ENCODE measurements around the gene NHERF2. TPM values are rescaled to one million over a fixed set of nuclear protein-coding genes. Genes with fewer than 3 reads are reported as not detected.
"Not testable (repeated sequence)": the region's sequence is repeated elsewhere in the genome, so short reads cannot be mapped to it uniquely, and the experiment has no call there.

Gene NHERF2
- total RNA-seq, 2 experiments from 2014 or later, result 4.0 to 5.2 TPM

DNA sequence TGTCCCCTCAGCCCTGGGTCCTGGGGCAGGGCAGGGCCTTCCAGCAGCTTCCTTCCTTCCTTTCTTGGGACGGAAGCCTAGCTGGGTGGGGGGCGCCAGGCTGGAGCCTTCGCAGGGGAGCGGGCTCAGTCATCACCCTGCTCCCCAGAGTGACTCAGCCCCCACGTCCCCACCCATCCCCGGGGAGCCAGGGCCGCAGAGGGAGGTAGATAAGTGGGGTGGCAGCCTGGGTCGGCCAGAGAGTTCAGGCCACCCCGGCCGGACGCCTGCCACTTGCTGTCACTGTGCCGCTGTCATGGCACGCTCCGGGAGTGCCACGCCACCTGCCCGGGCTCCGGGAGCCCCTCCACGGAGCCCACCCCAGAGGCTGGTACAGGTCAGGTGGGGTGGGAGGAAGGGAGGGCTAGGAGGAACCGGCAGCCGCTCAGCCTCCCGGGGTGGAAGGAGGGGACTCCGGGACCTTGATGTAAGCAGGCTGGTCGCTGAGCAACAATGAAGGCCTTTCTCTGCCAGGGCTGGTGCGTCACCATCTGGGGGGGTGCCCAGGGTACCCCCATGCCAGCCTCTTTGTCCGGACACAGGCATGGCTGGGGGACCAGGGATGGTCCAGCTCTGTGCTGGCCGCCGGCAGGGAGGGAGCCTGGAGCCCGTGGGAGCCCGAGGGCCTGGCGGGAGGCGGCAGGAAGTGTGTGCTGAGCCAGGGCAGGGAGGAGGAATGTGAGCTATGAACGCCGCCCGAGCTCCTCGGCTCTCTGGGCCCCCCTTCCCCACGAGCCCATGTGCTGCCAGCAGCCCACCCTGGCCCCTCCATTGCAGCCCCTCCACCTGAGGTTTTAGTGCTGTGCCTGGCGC is 6.6 kb downstream of the NHERF2 start:
- ChIA-PET CTCF (no interaction called here), POLR2A (no interaction called here)

DNA sequence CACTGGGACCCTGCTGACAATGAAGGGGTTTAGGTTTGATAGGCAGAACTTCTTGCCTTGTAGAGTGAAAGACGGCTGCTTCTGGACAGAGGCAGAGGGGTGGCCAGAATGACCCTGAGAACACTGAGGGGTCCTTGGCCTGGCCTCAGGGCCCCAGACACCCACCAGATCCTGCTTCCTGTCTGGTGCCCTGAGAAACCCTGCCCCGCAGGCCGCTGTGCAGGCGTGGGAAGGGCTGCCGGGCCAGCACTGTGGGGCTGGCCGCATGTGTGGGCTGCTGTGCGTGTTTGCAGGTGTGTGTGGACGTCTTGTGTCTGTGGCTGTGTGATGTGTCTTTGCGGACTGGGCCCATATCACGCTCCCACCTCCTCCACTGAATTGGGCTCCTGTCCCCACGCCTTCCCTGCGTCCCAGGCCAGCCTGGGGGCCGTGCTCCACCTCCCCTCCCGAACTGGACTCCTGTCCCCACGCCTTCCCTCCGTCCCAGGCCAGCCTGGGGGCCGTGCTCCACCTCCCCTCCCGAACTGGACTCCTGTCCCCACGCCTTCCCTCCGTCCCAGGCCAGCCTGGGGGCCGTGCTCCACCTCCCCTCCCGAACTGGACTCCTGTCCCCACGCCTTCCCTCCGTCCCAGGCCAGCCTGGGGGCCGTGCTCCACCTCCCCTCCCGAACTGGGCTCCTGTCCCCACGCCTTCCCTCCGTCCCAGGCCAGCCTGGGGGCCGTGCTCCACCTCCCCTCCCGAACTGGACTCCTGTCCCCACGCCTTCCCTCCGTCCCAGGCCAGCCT is 7.4 kb downstream of the NHERF2 start:
- POLR2A ChIA-PET, CTCF ChIA-PET: not testable (repeated sequence)

- ChIA-PET CTCF (no interaction called here), POLR2A (no interaction called here)
Measured at GRCh38 chr16:2034696-2035430, 8.2 kb downstream of the NHERF2 start.

DNA sequence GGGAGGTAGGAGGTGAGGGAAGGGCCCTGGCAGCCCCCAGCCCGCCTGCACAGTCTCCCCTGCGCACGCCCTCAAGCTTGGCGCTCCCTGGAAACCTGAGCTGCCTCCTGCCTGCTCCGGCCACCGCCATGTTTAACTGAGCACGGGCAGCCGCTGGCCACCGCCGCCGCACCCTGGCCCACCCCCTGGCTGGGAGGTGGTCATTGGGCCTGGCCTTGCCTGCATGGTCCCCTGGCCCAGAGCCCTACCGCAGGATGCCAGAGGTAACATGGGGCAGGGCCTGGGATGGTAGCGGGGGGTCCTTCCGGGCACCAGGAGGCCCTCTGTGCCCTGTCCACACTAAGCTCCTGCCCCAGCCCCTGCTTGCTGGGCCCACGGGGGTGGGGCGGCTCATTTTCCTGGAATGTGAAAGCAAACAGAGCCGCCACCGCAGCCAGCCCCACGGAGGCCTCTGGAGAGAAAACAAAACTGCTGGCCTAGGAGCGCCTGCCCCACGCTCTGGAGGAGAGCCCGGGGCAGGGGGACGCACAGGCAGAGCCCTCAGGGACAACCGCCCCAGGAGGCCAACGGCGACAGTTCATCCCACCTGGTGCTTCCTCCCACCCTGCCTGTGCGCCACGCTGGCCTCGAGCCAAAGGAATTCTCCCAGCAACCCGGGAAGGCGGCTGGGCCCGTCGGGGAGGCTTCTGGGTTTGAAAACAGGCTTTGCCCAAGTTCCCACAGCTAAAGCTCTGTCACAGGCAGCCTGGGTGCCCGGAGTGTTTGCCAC is 8.9 kb downstream of the NHERF2 start:
- ChIA-PET CTCF (no interaction called here), POLR2A (no interaction called here)

DNA sequence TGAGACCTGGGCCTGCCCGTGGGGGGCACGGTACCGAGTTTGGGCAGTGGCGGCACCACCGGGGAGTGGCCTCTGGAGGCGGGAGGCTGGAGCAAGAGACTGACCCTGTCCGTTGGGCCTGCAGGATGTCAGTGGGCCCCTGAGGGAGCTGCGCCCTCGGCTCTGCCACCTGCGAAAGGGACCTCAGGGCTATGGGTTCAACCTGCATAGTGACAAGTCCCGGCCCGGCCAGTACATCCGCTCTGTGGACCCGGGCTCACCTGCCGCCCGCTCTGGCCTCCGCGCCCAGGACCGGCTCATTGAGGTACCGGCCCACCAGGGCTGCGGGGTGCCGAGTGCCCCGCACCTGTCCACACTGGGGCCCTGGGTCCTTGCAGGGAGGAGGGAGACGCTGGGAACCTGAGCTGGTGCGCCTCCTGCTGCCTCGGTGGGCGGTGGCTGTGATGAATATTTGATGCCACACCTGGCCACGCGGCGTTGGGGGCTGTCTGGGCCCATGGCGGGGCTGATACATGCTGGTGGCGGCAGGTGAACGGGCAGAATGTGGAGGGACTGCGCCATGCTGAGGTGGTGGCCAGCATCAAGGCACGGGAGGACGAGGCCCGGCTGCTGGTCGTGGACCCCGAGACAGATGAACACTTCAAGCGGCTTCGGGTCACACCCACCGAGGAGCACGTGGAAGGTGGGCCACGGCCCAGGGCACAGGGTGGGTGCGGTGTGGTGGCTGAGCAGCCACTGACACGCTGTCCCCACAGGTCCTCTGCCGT is 9.7 kb downstream of the NHERF2 start:
- POLR2A ChIA-PET, result no interaction called here

DNA sequence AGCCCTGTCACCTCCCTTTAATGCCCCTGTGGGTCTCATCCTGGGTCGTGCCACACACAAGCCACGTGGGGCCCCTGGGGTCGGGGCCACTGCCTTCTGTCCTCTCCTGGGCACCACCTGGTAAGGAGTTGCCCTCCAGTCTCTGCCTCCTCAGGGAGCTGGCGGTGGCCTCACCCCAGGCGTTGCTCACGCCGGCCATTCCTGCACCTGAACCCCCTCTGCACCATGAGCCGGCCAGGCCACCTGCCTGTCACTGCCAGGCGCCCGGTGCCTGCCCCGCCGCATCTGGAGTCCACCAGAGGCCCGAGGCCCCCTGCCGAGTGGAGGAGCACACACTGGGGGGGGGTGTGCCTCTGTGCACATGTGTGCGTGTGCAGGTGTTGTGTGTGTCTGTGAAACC is 10.4 kb downstream of the NHERF2 start:
- ChIA-PET POLR2A (no interaction called here), CTCF (interaction anchor here (1.3 kb wide), 1 partner anchor 10 kb away, joined by 3 read pairs; no protein-coding TSS in a partner anchor)

More for the DNA sequence above, 9.7 kb downstream of the NHERF2 start:
- CTCF ChIA-PET, result interaction anchor here (1.3 kb wide), 1 partner anchor 10 kb away, joined by 3 read pairs; no protein-coding TSS in a partner anchor

GRCh38 chr16:2037647-2038381 is 11.1 kb downstream of the NHERF2 start:
- CTCF ChIA-PET, result interaction anchor here (1.3 kb wide), 1 partner anchor 9 kb away, joined by 3 read pairs; no protein-coding TSS in a partner anchor
- POLR2A ChIA-PET, result no interaction called here

DNA sequence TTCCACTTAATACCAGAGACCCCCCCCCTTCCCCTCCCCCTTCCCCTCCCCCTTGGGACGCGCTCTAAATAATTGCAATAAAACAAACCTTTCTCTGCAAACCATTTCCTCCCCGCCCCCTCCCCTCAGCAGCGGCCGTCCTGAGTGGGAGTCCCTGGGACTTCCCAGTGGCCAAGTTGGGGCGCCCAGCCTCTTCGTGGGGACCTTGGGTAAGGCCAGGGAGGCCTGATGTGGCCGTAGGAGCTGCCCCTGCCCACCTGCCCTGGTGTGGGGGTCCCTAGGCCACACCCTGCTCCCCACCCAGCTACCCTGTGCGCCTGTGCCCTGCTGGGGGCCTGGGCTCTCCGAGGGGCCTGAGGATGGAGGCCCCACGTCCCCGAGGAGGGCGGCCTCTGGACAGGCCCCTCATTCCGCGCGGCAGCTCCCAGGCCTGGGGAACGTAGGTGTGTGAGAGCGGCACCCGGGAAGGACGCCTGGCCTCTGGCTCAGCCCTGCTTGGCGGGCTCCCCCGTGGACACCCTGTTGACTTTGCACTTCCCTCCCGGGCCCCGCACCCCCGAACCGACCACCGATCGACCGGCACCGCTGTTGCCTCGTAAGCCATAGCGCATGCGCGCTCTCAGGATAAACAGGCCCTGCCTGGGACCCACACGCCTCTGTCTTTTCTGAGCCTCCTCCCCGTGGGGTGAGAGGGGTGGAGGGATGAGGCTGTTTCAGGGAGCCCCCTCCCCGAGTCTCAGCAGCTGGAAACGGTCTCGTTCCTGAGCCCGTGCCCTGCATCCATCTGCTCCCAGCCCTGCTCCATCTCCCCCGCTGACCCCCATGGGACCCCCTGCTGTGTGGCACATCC is 11.9 kb downstream of the NHERF2 start:
- CTCF ChIA-PET, result interaction anchor here (0.7 kb wide), 1 partner anchor 13 kb away, joined by 3 read pairs; no protein-coding TSS in a partner anchor
- POLR2A ChIA-PET, result no interaction called here

DNA sequence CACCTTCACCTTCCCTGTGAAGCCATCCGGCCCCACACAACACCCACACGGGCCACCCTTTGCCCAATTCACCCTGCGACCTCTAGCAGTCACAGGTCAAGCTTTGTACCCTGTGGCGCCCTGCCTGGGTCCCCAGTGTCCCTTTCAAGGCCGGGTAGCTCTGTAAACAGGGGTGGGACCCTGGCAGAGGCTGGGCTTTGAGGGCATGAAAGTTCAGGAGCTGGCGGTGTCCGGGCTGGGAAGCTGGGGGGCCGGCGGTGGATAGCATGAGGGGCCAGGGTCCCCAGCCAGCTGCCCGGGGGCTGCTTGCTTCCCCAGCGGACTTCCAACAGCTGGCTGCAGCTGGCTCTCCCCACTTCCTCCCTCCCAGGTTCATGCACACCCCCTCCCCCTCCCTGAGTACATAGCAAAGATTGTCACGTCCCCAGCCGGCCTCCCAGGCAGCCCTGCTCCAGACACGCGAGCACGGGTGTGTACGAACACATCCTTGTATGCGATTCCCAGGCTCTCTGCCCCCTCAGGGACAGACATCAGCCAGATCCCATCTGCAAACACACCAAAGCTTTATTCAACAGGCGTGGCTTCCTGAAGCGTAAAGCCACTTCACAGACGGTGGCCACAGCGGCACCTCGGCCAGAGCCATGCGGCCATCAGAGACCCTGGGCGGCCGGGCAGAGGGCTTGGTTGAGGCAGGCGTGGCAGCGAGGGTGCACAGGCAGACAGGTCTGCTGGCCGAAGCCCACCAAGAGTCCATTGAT is 12.8 kb downstream of the NHERF2 start:
- ChIA-PET CTCF (no interaction called here), POLR2A (no interaction called here)

DNA sequence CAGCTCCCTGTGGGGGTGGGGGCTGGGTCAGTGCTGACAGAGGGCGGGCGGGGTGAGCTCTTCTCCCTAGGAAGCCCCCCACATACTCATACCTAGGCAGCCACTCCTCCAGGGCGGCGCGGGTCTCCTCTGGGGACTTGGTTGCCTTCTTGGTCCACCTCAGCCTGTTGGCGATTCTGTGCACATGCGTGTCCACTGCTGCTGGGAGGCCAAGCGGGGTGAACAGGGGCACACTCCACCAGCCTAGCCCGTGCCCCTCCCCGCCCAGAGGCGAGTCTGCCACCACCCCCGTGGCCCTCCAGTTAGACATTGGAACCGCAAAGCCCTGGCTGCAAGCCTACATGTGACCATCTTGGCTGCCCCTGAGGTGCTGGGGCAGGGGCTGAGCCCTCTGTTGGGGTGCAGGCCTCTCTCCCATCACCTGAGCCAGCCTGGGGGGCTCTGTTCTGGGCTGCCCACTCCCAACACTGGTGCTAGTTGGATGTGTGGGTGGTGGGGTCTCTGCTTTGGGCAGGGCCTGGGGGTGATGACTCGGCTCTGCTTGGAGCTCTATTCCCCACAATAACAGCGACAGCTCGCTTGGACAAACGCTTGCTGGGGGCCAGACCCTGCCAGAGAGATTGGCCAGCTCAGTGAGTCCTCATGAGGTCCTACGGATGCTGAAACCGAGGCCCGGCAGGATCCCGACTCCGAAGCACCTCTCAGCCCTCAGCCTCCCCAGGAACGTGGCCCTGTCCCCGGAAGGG is 13.5 kb downstream of the NHERF2 start:
- POLR2A ChIA-PET, result no interaction called here
- CTCF ChIA-PET, result no interaction called here

DNA sequence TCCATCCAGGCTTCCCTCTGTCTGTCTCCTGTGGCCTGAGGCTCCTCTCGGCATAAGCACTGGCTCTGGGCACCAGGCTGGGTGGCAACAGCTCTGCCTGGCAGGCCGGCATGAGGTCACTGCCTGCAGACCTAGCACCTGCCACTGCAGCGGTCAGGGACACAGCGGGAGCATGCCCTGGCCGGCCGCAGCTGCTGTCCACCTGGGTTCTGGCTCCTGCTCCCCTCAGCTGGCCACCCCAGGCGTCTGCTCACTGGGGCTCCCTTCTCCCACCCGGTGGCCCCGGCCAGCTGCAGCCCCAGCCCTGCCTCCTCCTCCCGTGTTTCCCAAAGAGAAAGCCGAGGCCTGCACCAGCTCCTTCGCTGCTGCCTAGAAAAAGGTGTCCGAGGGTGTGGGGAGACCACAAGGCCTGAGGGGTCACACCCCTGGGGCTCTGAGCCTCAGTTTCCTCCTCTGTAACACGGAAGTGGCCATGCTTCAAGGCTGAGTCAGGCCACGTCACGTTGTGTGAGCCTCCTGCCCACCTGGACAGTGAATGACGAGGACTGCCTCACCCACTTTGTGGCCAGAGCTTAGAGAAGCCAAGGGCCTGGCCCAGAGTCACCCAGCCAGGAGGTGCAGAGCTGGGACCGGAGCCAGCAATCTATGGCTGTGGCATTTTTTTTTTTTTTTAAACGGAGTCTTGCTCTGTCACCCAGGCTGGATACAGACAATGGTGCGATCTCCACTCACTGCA is 14.3 kb downstream of the NHERF2 start:
- ChIA-PET POLR2A (no interaction called here), CTCF (no interaction called here)

- POLR2A ChIA-PET, result interaction anchor here (0.6 kb wide), 1 partner anchor 107 kb away, joined by 3 read pairs; no protein-coding TSS in a partner anchor
- CTCF ChIA-PET, result no interaction called here
Measured at GRCh38 chr16:2042171-2042985, 15.7 kb downstream of the NHERF2 start.

- CTCF ChIA-PET, result interaction anchor here (1.0 kb wide), 1 partner anchor 98 kb away, joined by 3 read pairs; no protein-coding TSS in a partner anchor
- POLR2A ChIA-PET, result no interaction called here
Measured at GRCh38 chr16:2042986-2043666, 16.4 kb downstream of the NHERF2 start.

All from activated CD8-positive, alpha-beta memory T cell treated with anti-CD3 and anti-CD28 coated beads for 36 hours (primary cell).